ENCODE data around the gene TTC34.

Gene TTC34

DNA sequence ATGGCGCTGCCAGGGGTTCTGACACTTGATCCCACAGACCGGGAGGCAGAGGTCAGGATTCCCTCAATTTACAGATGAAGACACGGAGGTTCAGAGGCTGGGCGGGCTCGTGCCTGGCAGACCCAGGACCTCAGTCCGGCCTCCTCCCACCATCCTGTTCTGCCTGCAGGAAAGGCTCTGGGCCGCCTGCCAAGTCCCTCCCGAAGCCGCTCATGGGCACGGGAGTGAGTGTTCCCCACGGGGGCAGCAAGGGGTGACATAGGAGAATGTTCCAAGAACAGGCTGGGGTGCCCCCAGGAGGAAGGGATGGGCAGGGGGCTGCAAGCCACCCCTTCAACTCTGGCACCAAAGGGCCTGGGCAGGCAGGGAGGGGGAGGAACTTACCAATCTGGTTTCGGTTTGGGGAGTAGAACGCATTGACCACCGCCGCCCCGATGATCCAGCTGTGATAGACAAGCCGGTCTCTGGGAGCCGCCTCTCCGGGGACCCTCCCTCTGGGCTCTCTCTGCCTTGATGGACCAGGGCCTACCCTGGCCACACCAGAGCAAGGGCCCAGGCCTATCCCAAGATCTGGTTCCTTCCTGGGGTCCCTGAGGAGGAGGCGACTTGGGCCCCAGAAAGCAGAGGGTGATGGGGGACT is 207.4 kb downstream of the TTC34 start:
- Histone ChIP-seq H3K27ac (ENCODE audit: low read length) (no peak overlapping the region), H3K79me2 (ENCODE audit: insufficient read depth, low read length) (no peaks in the 10 kb centered on the region), H4K20me1 (ENCODE audit: insufficient read depth, low read length) (0 out of 2 replicates have a peak, but pooled peaks cover 4% of the 10 kb centered on the region), H3K9me3 (ENCODE audit: insufficient read depth, low read length, severe bottlenecking) (peaks cover 3% of the 10 kb centered on the region), H3K4me1 (ENCODE audit: insufficient read depth, low read length) (no peaks in the 10 kb centered on the region), H3K36me3 (ENCODE audit: insufficient read depth, low read length) (no peaks in the 10 kb centered on the region), H2AFZ (ENCODE audit: low read depth, low read length) (no peak overlapping the region), H3K4me3 (ENCODE audit: low read depth in 1 of 2, low read length in 2 of 2) (no peak overlapping the region), H3K9ac (ENCODE audit: low read depth, low read length) (no peak overlapping the region), H3K4me2 (ENCODE audit: insufficient read depth, low read length) (no peak overlapping the region), H3K27me3 (ENCODE audit: insufficient read depth, low read length, poor library complexity) (no peaks in the 10 kb centered on the region)
- ATAC-seq (ENCODE audit: insufficient read depth, low read depth) (no peak), DNase-seq (no peak)
- TF ChIP-seq, protein P1, sequence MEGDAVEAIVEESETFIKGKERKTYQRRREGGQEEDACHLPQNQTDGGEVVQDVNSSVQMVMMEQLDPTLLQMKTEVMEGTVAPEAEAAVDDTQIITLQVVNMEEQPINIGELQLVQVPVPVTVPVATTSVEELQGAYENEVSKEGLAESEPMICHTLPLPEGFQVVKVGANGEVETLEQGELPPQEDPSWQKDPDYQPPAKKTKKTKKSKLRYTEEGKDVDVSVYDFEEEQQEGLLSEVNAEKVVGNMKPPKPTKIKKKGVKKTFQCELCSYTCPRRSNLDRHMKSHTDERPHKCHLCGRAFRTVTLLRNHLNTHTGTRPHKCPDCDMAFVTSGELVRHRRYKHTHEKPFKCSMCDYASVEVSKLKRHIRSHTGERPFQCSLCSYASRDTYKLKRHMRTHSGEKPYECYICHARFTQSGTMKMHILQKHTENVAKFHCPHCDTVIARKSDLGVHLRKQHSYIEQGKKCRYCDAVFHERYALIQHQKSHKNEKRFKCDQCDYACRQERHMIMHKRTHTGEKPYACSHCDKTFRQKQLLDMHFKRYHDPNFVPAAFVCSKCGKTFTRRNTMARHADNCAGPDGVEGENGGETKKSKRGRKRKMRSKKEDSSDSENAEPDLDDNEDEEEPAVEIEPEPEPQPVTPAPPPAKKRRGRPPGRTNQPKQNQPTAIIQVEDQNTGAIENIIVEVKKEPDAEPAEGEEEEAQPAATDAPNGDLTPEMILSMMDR (IDR thresholded peaks at IDR 0.05; ENCODE audit: borderline replicate concordance, extremely low read depth, low read length, poor library complexity, severe bottlenecking) = no peak
- no peak for TF ChIP-seq EZH2 (IDR thresholded peaks at IDR 0.05; ENCODE audit: borderline replicate concordance, low read depth, low read length, severe bottlenecking)

DNA sequence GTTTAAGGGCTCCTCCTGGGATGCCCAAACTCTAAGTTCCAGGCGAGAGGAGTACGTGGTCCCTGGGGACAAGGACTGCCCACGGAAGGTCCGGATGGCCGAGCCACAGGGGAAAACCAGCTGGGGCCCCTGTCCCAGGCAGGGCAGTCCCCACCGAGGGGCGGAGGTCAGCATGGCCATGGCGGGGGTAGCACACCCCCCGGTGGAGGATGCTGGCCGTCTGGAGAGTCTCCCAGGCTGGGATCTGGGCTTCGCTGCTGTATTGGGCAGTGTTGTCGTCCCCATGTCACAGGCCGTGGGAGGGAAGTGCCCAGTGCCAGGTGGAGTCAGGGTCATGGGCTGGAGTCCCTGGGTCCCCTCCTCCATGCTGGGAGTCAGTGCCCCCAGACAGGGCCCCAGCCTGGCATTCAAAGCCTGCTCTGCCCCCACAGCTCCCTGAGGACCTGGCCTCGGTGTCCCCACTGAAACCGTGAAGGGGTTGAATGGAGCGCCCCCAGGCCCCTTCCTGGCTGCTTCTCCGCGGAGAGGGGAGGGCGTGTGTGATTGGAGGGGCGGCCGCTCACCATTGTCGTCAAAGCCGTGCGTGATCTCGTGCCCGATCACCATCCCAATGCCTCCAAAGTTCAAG is 208.1 kb downstream of the TTC34 start:
- Histone ChIP-seq H3K9me3 (ENCODE audit: insufficient read depth, low read length, severe bottlenecking) (no peaks in the 10 kb centered on the region), H3K4me2 (ENCODE audit: insufficient read depth, low read length) (no peak overlapping the region), H3K36me3 (ENCODE audit: insufficient read depth, low read length) (no peaks in the 10 kb centered on the region), H3K79me2 (ENCODE audit: insufficient read depth, low read length) (no peaks in the 10 kb centered on the region), H3K27me3 (ENCODE audit: insufficient read depth, low read length, poor library complexity) (no peaks in the 10 kb centered on the region), H3K4me3 (ENCODE audit: low read depth in 1 of 2, low read length in 2 of 2) (no peak overlapping the region), H3K9ac (ENCODE audit: low read depth, low read length) (no peak overlapping the region), H3K27ac (ENCODE audit: low read length) (no peak overlapping the region), H3K4me1 (ENCODE audit: insufficient read depth, low read length) (no peaks in the 10 kb centered on the region), H4K20me1 (ENCODE audit: insufficient read depth, low read length) (0 out of 2 replicates have a peak, but pooled peaks cover 8% of the 10 kb centered on the region), H2AFZ (ENCODE audit: low read depth, low read length) (no peak overlapping the region)
- no peak for ATAC-seq (ENCODE audit: insufficient read depth, low read depth)
- DNase-seq = no peak
- TF ChIP-seq, protein P1 (IDR thresholded peaks at IDR 0.05; ENCODE audit: borderline replicate concordance, extremely low read depth, low read length, poor library complexity, severe bottlenecking) = no peak
- TF ChIP-seq EZH2 (IDR thresholded peaks at IDR 0.05; ENCODE audit: borderline replicate concordance, low read depth, low read length, severe bottlenecking) = no peak

DNA sequence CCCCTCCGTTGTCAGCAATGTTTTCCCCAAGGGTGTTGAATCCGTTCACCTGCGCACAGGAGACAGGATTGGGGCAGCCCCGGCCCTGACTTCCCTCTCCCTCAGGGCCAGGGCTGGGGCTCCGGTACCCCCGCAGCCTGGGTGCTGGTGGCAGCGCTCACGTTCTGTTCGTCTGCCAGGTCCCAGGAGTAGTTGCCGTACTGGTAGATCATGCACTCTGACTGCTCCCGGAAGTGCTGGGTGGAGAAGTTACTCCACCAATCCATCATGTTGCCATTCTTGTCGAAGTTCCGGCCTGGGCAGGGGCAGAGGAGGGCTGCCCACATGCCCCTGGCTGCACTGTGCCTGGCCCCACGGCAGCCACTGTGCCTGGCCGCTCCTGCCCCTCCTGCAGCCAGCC is 208.8 kb downstream of the TTC34 start:
- Histone ChIP-seq H3K4me3 (ENCODE audit: low read depth in 1 of 2, low read length in 2 of 2) (no peak overlapping the region), H3K9me3 (ENCODE audit: insufficient read depth, low read length, severe bottlenecking) (no peaks in the 10 kb centered on the region), H3K27ac (ENCODE audit: low read length) (no peak overlapping the region), H3K79me2 (ENCODE audit: insufficient read depth, low read length) (no peaks in the 10 kb centered on the region), H3K9ac (ENCODE audit: low read depth, low read length) (no peak overlapping the region), H3K4me1 (ENCODE audit: insufficient read depth, low read length) (peaks cover 4% of the 10 kb centered on the region), H2AFZ (ENCODE audit: low read depth, low read length) (no peak overlapping the region), H4K20me1 (ENCODE audit: insufficient read depth, low read length) (peaks cover 11% of the 10 kb centered on the region; the same call in 1 of the 2 replicates), H3K36me3 (ENCODE audit: insufficient read depth, low read length) (no peaks in the 10 kb centered on the region), H3K27me3 (ENCODE audit: insufficient read depth, low read length, poor library complexity) (no peaks in the 10 kb centered on the region), H3K4me2 (ENCODE audit: insufficient read depth, low read length) (no peak overlapping the region)
- no peak for ATAC-seq (ENCODE audit: insufficient read depth, low read depth)
- no peak for DNase-seq
- TF ChIP-seq, protein P1 (IDR thresholded peaks at IDR 0.05; ENCODE audit: borderline replicate concordance, extremely low read depth, low read length, poor library complexity, severe bottlenecking) = no peak
- TF ChIP-seq EZH2 (IDR thresholded peaks at IDR 0.05; ENCODE audit: borderline replicate concordance, low read depth, low read length, severe bottlenecking) = no peak

Data from DND-41 (cell line).